Measurements from ENCODE around the gene IPO5. TPM values are rescaled to one million over a fixed set of nuclear protein-coding genes. Genes with fewer than 3 reads are reported as not detected.

The IPO5 gene
- total RNA-seq: 88.6 TPM
- long read RNA-seq, transcript IPO5-222 (26 exons, 3,419 nt): major isoform, 65 of 101 reads
- long read RNA-seq, partial matches to known transcripts: 27 of 101 reads
- long read RNA-seq, other reads (novel, unspliced or antisense): 9 of 101 reads

DNA sequence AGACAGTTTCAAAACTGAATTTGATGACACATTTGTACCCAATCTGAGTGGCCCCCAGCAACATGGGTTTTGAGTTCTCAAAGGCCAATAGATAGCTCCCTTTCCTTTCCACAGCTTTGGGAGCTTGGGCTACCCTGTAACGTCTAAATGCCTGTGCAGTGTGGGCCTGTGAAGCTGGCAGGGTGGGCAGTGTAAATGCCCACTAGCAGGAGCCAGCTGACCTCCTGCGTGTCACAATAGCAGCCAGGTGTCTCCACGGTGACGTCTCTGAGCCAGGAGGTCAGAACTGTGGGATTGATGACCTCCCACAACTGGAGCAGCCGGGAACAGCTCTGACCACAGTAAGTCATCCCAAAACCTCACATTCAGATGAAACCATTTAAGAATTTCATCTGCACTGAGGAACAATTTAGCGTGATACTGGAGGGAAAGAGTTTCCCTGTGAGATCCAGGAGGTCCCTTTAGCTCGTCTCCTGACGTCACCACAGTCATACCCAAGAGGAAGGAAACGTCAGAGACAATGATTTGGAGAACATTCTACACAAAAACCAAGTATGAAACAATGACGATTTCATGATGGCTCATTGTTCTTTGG lies at the start of gene IPO5:
Gene IPO5 (plus strand): TSS at position 300 of the 595 bp plus-strand sequence. CDS start 23,022 bp downstream, outside the sequence.
- Histone ChIP-seq H3K4me1 (no peaks in the 10 kb centered on the region), H3K27ac (no peak within 1 kb of the TSS), H3K9me3 (no peaks in the 10 kb centered on the region), H3K27me3 (no peaks in the 10 kb centered on the region), H3K36me3 (no peaks in the 10 kb centered on the region), H3K4me3 (no peak within 1 kb of the TSS)
- ATAC-seq: no peak
- intact Hi-C loops (cut with DNase I): no loop called here
- no peak for DNase-seq
- TF ChIP-seq, protein P1, sequence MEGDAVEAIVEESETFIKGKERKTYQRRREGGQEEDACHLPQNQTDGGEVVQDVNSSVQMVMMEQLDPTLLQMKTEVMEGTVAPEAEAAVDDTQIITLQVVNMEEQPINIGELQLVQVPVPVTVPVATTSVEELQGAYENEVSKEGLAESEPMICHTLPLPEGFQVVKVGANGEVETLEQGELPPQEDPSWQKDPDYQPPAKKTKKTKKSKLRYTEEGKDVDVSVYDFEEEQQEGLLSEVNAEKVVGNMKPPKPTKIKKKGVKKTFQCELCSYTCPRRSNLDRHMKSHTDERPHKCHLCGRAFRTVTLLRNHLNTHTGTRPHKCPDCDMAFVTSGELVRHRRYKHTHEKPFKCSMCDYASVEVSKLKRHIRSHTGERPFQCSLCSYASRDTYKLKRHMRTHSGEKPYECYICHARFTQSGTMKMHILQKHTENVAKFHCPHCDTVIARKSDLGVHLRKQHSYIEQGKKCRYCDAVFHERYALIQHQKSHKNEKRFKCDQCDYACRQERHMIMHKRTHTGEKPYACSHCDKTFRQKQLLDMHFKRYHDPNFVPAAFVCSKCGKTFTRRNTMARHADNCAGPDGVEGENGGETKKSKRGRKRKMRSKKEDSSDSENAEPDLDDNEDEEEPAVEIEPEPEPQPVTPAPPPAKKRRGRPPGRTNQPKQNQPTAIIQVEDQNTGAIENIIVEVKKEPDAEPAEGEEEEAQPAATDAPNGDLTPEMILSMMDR (IDR thresholded peaks at IDR 0.05): no peak

DNA sequence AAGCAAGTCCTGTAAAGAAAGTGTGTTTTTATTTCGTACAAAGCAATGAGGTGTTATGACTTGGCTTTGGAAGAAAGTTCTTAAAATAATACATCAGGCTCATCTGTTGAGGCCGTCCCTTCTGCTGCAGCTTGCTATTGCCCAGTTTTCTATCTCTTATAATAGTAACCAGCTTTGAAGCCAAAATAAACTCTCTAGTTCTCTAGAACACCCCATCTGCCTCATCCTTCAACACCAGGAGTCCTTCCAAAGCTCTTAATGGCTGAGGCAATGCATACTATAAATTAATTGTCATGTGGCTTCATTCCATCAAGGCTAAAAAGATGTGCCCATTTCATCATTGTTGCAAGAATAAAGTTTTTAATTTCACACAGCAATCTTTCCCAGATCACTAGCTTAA lies 49.4 kb upstream of the IPO5 start:
- no peak overlapping the region for H3K27ac ChIP-seq
- H3K27me3 ChIP-seq: no peaks in the 10 kb centered on the region
- intact Hi-C loops (cut with DNase I): no loop called here
- H3K36me3 ChIP-seq: no peaks in the 10 kb centered on the region
- no peaks in the 10 kb centered on the region for H3K9me3 ChIP-seq
- no peak for DNase-seq
- TF ChIP-seq, protein P1 (IDR thresholded peaks at IDR 0.05): no peak
- no peak overlapping the region for H3K4me3 ChIP-seq
- no peaks in the 10 kb centered on the region for H3K4me1 ChIP-seq
- ATAC-seq: no peak

DNA sequence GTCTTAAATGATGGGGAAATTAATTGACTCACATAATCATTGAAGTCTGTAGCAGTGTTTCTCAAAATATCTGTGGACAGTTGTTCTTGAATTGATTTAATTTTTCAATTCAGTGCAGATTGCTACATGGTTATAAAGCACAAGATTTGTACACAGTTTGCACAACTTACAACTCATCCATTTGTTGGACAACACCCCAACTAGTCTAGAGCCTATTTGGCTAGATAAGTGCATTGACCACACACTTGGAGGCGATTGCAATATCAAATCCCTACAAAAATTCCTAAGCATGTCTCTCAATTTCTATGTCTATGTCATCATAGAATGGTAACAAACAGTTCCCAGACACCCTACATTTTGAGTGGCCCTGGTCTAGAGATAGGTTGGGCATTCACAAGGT lies 48.0 kb upstream of the IPO5 start:
- H3K27ac ChIP-seq: no peak overlapping the region
- no peak for ATAC-seq
- H3K9me3 ChIP-seq: no peaks in the 10 kb centered on the region
- no peak overlapping the region for H3K4me3 ChIP-seq
- intact Hi-C loops (cut with DNase I): no loop called here
- H3K36me3 ChIP-seq: no peaks in the 10 kb centered on the region
- TF ChIP-seq, protein P1 (IDR thresholded peaks at IDR 0.05): no peak
- DNase-seq: no peak
- no peaks in the 10 kb centered on the region for H3K4me1 ChIP-seq
- H3K27me3 ChIP-seq: no peaks in the 10 kb centered on the region

DNA sequence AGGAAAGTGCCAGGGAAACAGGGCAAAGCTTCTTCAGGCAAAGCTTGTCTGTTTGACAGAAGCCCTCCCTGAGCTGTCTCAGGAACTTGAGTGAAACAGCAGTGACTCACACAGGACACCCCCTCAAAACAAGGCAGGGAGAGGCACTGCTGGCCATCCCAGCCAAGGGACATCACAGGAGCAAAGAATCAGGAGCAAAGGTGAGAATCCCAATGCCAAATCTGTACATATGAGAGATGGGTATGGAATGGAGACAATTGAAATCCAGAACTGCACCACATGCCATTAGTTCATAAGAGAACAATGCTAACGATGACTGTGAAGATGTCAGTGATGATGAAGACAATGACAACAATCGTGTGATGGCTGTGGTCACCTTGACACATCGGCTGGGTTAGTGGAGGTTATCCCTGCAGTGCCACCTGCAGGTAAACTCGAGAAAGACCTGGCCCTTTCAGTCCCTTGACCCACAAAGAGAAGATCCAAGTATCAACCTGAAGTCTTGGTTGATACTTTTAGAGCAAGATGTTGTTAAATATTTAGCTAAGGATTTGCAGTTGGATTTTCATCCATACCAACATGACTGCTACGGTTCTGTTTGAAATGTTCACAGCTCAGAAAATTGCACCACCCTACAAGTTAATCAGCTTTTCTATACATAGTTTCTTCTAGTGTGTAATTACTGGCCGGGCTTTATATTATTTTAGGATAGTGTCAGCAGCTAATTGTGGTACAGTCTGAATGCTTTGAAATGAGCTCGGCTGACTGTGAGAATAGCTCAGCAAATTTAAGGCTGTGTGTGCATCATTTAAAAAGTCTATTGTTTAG lies 42.0 kb upstream of the IPO5 start:
- intact Hi-C loops (cut with DNase I): no loop called here
- no peaks in the 10 kb centered on the region for H3K27me3 ChIP-seq
- TF ChIP-seq, protein P1 (IDR thresholded peaks at IDR 0.05): peak; percentile 28
- ATAC-seq (peak; percentile 46), DNase-seq (no peak)
- no peak overlapping the region for H3K4me3 ChIP-seq
- H3K9me3 ChIP-seq: peaks cover 5% of the 10 kb centered on the region
- H3K4me1 ChIP-seq: no peaks in the 10 kb centered on the region
- no peak overlapping the region for H3K27ac ChIP-seq
- no peaks in the 10 kb centered on the region for H3K36me3 ChIP-seq

DNA sequence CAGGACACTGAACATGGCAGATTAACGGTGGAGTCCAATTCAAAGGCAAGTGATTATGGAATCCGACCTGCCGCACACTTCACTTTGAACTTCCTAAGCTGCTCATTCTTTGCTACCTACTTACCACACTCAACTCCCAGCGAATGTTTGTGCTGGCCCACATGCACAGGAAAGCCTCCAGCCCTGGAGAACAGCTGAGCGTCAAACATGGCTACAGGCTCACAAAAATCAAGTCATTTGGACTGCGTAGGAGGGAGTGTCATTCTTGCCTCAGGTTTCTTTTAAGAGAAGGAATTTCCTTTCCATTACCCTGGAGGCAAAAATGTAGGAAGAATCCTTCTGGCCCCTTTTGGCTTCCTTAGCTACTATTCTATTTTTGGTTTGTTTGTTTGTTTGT lies 41.3 kb upstream of the IPO5 start:
- Histone ChIP-seq H3K27me3 (no peaks in the 10 kb centered on the region), H3K4me3 (no peak overlapping the region), H3K9me3 (peaks cover 5% of the 10 kb centered on the region), H3K4me1 (no peaks in the 10 kb centered on the region), H3K36me3 (no peaks in the 10 kb centered on the region), H3K27ac (no peak overlapping the region)
- intact Hi-C loops (cut with DNase I): no loop called here
- TF ChIP-seq, protein P1 (IDR thresholded peaks at IDR 0.05): no peak
- no peak for DNase-seq
- ATAC-seq: no peak

Data from upper lobe of right lung (tissue), 1 donor.